ENCODE measurements around the gene NRDC.

The NRDC gene

GRCh38 chr1:51916587-51917405 lies 38.3 kb upstream of the NRDC start:
- no peak for DNase-seq (ENCODE audit: insufficient read length, low spot score)
- FAIRE-seq = peak; percentile 16
- no peak for TF ChIP-seq CTCF (IDR thresholded peaks at IDR 0.05; ENCODE audit: insufficient read depth, missing control alignments)

- no peak for DNase-seq (ENCODE audit: insufficient read length, low spot score)
- no peak for TF ChIP-seq CTCF (IDR thresholded peaks at IDR 0.05; ENCODE audit: insufficient read depth, missing control alignments)
- no peak for FAIRE-seq
Observed at GRCh38 chr1:51915951-51916350, 37.4 kb upstream of the NRDC start.

- DNase-seq (ENCODE audit: insufficient read length, low spot score) (no peak), FAIRE-seq (no peak)
- no peak for TF ChIP-seq CTCF (IDR thresholded peaks at IDR 0.05; ENCODE audit: insufficient read depth, missing control alignments)
Observed at GRCh38 chr1:51912881-51913280, 34.4 kb upstream of the NRDC start.

GRCh38 chr1:51910221-51911000 lies 31.9 kb upstream of the NRDC start:
- DNase-seq (ENCODE audit: insufficient read length, low spot score) (no peak), FAIRE-seq (no peak)
- no peak for TF ChIP-seq CTCF (IDR thresholded peaks at IDR 0.05; ENCODE audit: insufficient read depth, missing control alignments)

GRCh38 chr1:51908499-51908898 lies 30.0 kb upstream of the NRDC start:
- DNase-seq (ENCODE audit: insufficient read length, low spot score) (no peak), FAIRE-seq (no peak)
- no peak for TF ChIP-seq CTCF (IDR thresholded peaks at IDR 0.05; ENCODE audit: insufficient read depth, missing control alignments)

GRCh38 chr1:51907079-51907702 lies 28.7 kb upstream of the NRDC start:
- FAIRE-seq = no peak
- no peak for DNase-seq (ENCODE audit: insufficient read length, low spot score)
- TF ChIP-seq CTCF (IDR thresholded peaks at IDR 0.05; ENCODE audit: insufficient read depth, missing control alignments) = no peak

All from D721Med (cell line).